GM18517 (cell line): ENCODE results near the gene PPIL1.
"Not testable (repeated sequence)": the region's sequence is repeated elsewhere in the genome, so short reads cannot be mapped to it uniquely, and the experiment has no call there.

Experiments used
- ATAC-seq: cut with Tn5 transposase; IDR thresholded peaks from one replicate; pipeline ENCODE4 v1.9.1; 2021; ENCODE audit warnings: mild to moderate bottlenecking, moderate library complexity; ENCODE audit not compliant: unreplicated experiment

The PPIL1 gene

GRCh38 chr6:36817176-36817817, 57.3 kb downstream of the PPIL1 start:
- ATAC-seq: no peak

GRCh38 chr6:36815962-36816735, 58.5 kb downstream of the PPIL1 start:
- ATAC-seq: no peak

- no peak for ATAC-seq
Observed at GRCh38 chr6:36814249-36814648, 60.4 kb downstream of the PPIL1 start.

- no peak for ATAC-seq
Observed at GRCh38 chr6:36813526-36813925, 61.1 kb downstream of the PPIL1 start.

- ATAC-seq: not testable (repeated sequence)
Observed at GRCh38 chr6:36813047-36813446, 61.6 kb downstream of the PPIL1 start.

- no peak for ATAC-seq
Observed at GRCh38 chr6:36809941-36810803, 64.4 kb downstream of the PPIL1 start.

GRCh38 chr6:36809156-36809555, 65.4 kb downstream of the PPIL1 start:
- no peak for ATAC-seq

GRCh38 chr6:36808634-36809033, 66.0 kb downstream of the PPIL1 start:
- no peak for ATAC-seq

- no peak for ATAC-seq
Observed at GRCh38 chr6:36807750-36808149, 66.9 kb downstream of the PPIL1 start.

- no peak for ATAC-seq
Observed at GRCh38 chr6:36807143-36807542, 67.5 kb downstream of the PPIL1 start.

- ATAC-seq: no peak
Observed at GRCh38 chr6:36805917-36806316, 68.7 kb downstream of the PPIL1 start.

- ATAC-seq: no peak
Observed at GRCh38 chr6:36805096-36805797, 69.4 kb downstream of the PPIL1 start.
